ENCODE data around the gene HPSE2. TPM values are rescaled to one million over a fixed set of nuclear protein-coding genes. Genes with fewer than 3 reads are reported as not detected.

Gene HPSE2
- total RNA-seq, 1 experiment from 2014 or later = 0.20 TPM

GRCh38 chr10:98919899-98920298 is 315.8 kb downstream of the HPSE2 start:
- Histone ChIP-seq H3T11ph (ENCODE audit: low read length) (no peak overlapping the region), H3K79me2 (ENCODE audit: insufficient read depth, low read length) (no peaks in the 10 kb centered on the region), H4K20me1 (ENCODE audit: control insufficient read depth, insufficient read depth, insufficient read length) (no peaks in the 10 kb centered on the region), H3K79me1 (ENCODE audit: insufficient read depth, low read depth, low read length, poor library complexity, severe bottlenecking) (no peaks in the 10 kb centered on the region), H3K14ac (ENCODE audit: insufficient read depth, low read length) (no peak overlapping the region), H3K27ac (ENCODE audit: insufficient read length, low read depth, low read length) (no peak overlapping the region), H3K9me3 (ENCODE audit: control insufficient read depth, low read depth, low read length) (no peaks in the 10 kb centered on the region), H4K91ac (ENCODE audit: insufficient read length, low read depth, low read length) (no peak overlapping the region), H3K23ac (ENCODE audit: insufficient read length, low read depth, low read length) (no peak overlapping the region), H2AK5ac (ENCODE audit: insufficient read length, low read length) (no peak overlapping the region), H4K5ac (ENCODE audit: insufficient read length, low read depth, low read length) (no peak overlapping the region), H2BK15ac (ENCODE audit: low read depth, low read length) (no peak overlapping the region), H3K4me1 (ENCODE audit: insufficient read depth, low read length) (no peaks in the 10 kb centered on the region), H3K23me2 (ENCODE audit: insufficient read length, low read depth, low read length, poor library complexity, severe bottlenecking) (no peaks in the 10 kb centered on the region), H2AFZ (ENCODE audit: low read length) (no peak overlapping the region), H3K18ac (ENCODE audit: insufficient read length, low read depth, low read length) (no peak overlapping the region), H2BK12ac (ENCODE audit: insufficient read length, low read depth, low read length) (no peak overlapping the region), H4K8ac (replicated peaks; ENCODE audit: insufficient read length, low read depth, low read length) (no peak overlapping the region), H3K9ac (ENCODE audit: extremely low read depth, insufficient read length, low read length) (no peak overlapping the region), H2BK20ac (ENCODE audit: low read depth, low read length, poor library complexity, severe bottlenecking) (no peak overlapping the region), H2BK120ac (ENCODE audit: low read depth, low read length, poor library complexity, severe bottlenecking) (no peak overlapping the region), H3K4me2 (ENCODE audit: insufficient read depth, insufficient read length, low read length) (no peak overlapping the region), H3K56ac (ENCODE audit: insufficient read length, low read depth, low read length) (no peak overlapping the region), H2BK5ac (ENCODE audit: insufficient read length, low read length) (no peak overlapping the region), H3K4ac (ENCODE audit: low read depth, low read length) (no peak overlapping the region), H3K27me3 (ENCODE audit: insufficient read depth, low read length) (no peaks in the 10 kb centered on the region)
- Mint-ChIP-seq H3K4me3 (no peak overlapping the region), H3K27me3 (ENCODE audit: low read depth) (peaks cover under 1% of the 10 kb centered on the region; the same call in 1 of the 2 replicates), H3K27ac (no peak overlapping the region; a peak in 1 of 7 replicates), H3K36me3 (ENCODE audit: insufficient read depth in 1 of 3, low read depth in 3 of 3) (no peaks in the 10 kb centered on the region), H3K4me1 (no peaks in the 10 kb centered on the region), H3K9me3 (no peaks in the 10 kb centered on the region)
- DNase-seq = no peak
- WGBS (ENCODE audit: extremely low coverage, insufficient read length, low lambda C conversion rate) = no CpG with 5 or more reads among the region's 2 CpGs
- TF ChIP-seq CTCF (conservative IDR thresholded peaks at IDR 0.05) = no peak
